Measurements from ENCODE around the gene ITGA4. TPM values are rescaled to one million over a fixed set of nuclear protein-coding genes. Genes with fewer than 3 reads are reported as not detected.

ITGA4 gene
- total and polyA plus RNA-seq, 2 donors (not counting 3 experiments of a cell fraction or from before 2014, with no cell fraction given) = 1.5 to 2.8 TPM

GRCh38 chr2:181552808-181553207 is 95.6 kb downstream of the ITGA4 start:
- FAIRE-seq (no peak), DNase-seq (ENCODE audit: low read depth, low spot score) (no peak)
- no peaks in the 10 kb centered on the region for H3K36me3 ChIP-seq (ENCODE audit: control insufficient read depth in 2 of 2, extremely low read depth in 1 of 2, insufficient read depth in 2 of 2, low read length in 2 of 2)
- no peak overlapping the region for H3K4me2 ChIP-seq (ENCODE audit: insufficient read depth, low read length)
- no TSS peak for BruUV-seq (replicated peaks)
- H3K27ac ChIP-seq (ENCODE audit: insufficient read depth, low read depth, low read length) = no peak overlapping the region
- H3K27me3 ChIP-seq (ENCODE audit: control insufficient read depth in 2 of 2, insufficient read depth in 2 of 2, low read length in 2 of 2) = no peaks in the 10 kb centered on the region
- intact Hi-C loops (cut with micrococcal nuclease) (no loop called here), dilution Hi-C loops (cut with MboI; ENCODE audit: extremely low pct_ligation_motif_present, low sequenced_read_pairs) (no loop called here)
- H3K9ac ChIP-seq (replicated peaks; ENCODE audit: extremely low read depth, insufficient read depth, low read length) = no peak overlapping the region
- no peaks in the 10 kb centered on the region for H3K9me3 ChIP-seq (replicated peaks; ENCODE audit: control insufficient read depth, insufficient read depth, low read length)
- H3K4me3 ChIP-seq (replicated peaks in 1 of 3; ENCODE audit: insufficient read depth in 1 of 3, low read depth in 1 of 3, low read length in 3 of 3) = no peak overlapping the region
- H2AFZ ChIP-seq (ENCODE audit: low read depth, low read length) = no peak overlapping the region
- no peaks in the 10 kb centered on the region for H3K4me1 ChIP-seq (ENCODE audit: control insufficient read depth, extremely low read depth, insufficient read depth, low read length)
- H3K79me2 ChIP-seq (ENCODE audit: control insufficient read depth, insufficient read depth, low read length) = no peaks in the 10 kb centered on the region
- POLR2A ChIA-PET = no interaction called here
- H3K9me1 ChIP-seq (replicated peaks; ENCODE audit: control insufficient read depth, extremely low read depth, insufficient read depth, low read length) = no peaks in the 10 kb centered on the region
- no peaks in the 10 kb centered on the region for H4K20me1 ChIP-seq (replicated peaks; ENCODE audit: control insufficient read depth, extremely low read depth, insufficient read depth, low read length)
- CTCF ChIA-PET = interaction anchor here (1.8 kb wide), 1 partner anchor 162 kb away, joined by 4 read pairs; no protein-coding TSS in a partner anchor
- no peak for TF ChIP-seq JUN (IDR thresholded peaks at IDR 0.05; ENCODE audit: borderline replicate concordance, insufficient read depth, insufficient read length, low read depth)
- no peak for TF ChIP-seq POLR2A (IDR thresholded peaks at IDR 0.05; ENCODE audit: low read depth, low read length)
- TF ChIP-seq EZH2 (IDR thresholded peaks at IDR 0.05; ENCODE audit: borderline replicate concordance, low read depth, low read length, severe bottlenecking) = no peak
- no peak for TF ChIP-seq MYC (IDR thresholded peaks at IDR 0.05; ENCODE audit: low read depth, low read length)

DNA sequence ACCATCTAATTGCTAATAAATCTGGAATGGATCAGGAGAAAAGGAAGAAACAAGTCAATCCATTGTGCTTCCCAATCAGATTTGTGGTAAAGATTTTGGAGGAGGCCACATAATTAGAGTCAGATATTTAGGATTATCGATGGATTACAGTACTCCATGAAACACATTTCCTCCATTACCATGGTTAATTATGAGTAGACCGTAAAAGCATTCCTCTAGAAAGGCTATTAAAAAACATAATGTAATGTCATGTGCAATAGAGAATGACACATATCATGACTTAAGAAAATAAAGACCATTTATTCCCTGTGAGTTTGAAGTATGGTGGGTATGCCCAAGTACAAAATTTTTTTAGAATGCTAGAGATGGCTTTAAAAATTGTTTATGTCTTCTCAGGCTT is 96.1 kb downstream of the ITGA4 start:
- Histone ChIP-seq H3K79me2 (ENCODE audit: control insufficient read depth, insufficient read depth, low read length) (no peaks in the 10 kb centered on the region), H3K27ac (ENCODE audit: insufficient read depth, low read depth, low read length) (no peak overlapping the region), H3K36me3 (ENCODE audit: control insufficient read depth in 2 of 2, extremely low read depth in 1 of 2, insufficient read depth in 2 of 2, low read length in 2 of 2) (no peaks in the 10 kb centered on the region), H3K4me2 (ENCODE audit: insufficient read depth, low read length) (no peak overlapping the region), H3K9ac (replicated peaks; ENCODE audit: extremely low read depth, insufficient read depth, low read length) (no peak overlapping the region), H3K27me3 (ENCODE audit: control insufficient read depth in 2 of 2, insufficient read depth in 2 of 2, low read length in 2 of 2) (no peaks in the 10 kb centered on the region), H3K4me1 (ENCODE audit: control insufficient read depth, extremely low read depth, insufficient read depth, low read length) (no peaks in the 10 kb centered on the region), H4K20me1 (replicated peaks; ENCODE audit: control insufficient read depth, extremely low read depth, insufficient read depth, low read length) (no peaks in the 10 kb centered on the region), H3K9me1 (replicated peaks; ENCODE audit: control insufficient read depth, extremely low read depth, insufficient read depth, low read length) (no peaks in the 10 kb centered on the region), H3K9me3 (replicated peaks; ENCODE audit: control insufficient read depth, insufficient read depth, low read length) (no peaks in the 10 kb centered on the region), H3K4me3 (replicated peaks in 1 of 3; ENCODE audit: insufficient read depth in 1 of 3, low read depth in 1 of 3, low read length in 3 of 3) (no peak overlapping the region), H2AFZ (ENCODE audit: low read depth, low read length) (no peak overlapping the region)
- no TSS peak for BruUV-seq (replicated peaks)
- ChIA-PET POLR2A (no interaction called here), CTCF (interaction anchor here (0.7 to 1.8 kb wide), 3 partner anchors 44 to 1691 kb away, joined by 3 to 6 read pairs (median 4); no protein-coding TSS in a partner anchor)
- FAIRE-seq (no peak), DNase-seq (ENCODE audit: low read depth, low spot score) (no peak)
- TF ChIP-seq MAX (IDR thresholded peaks at IDR 0.05; ENCODE audit: insufficient read depth, insufficient read length) (no peak), POLR2A (IDR thresholded peaks at IDR 0.05; ENCODE audit: low read depth, low read length) (no peak), FOS (IDR thresholded peaks at IDR 0.05; ENCODE audit: borderline replicate concordance, insufficient read depth, low read length) (no peak), EZH2 (IDR thresholded peaks at IDR 0.05; ENCODE audit: borderline replicate concordance, low read depth, low read length, severe bottlenecking) (no peak), JUN (IDR thresholded peaks at IDR 0.05; ENCODE audit: borderline replicate concordance, insufficient read depth, insufficient read length, low read depth) (no peak)
- dilution Hi-C loops (cut with MboI; ENCODE audit: extremely low pct_ligation_motif_present, low sequenced_read_pairs) = no loop called here
- intact Hi-C loops (cut with micrococcal nuclease) = no loop called here

Measured in endothelial cell of umbilical vein (primary cell).